HepG2 (cell line): ENCODE results near the gene TOP2A. TPM values are rescaled to one million over a fixed set of nuclear protein-coding genes. Genes with fewer than 3 reads are reported as not detected.

Experiments
- FUBP1 ChIP-seq: sonication (generic); formaldehyde crosslinking; IDR thresholded peaks from 2 replicates; pipeline ENCODE4 v1.5.1; 2020; ENCODE audit warnings: missing genetic modification reagents, mild to moderate bottlenecking, borderline replicate concordance
- HMGXB4 ChIP-seq, 2 experiments: sonication (generic) in 1 of 2; formaldehyde crosslinking in 1 of 2; IDR thresholded peaks; 2 replicates each; pipeline versions ENCODE4 v1.4.0 to v1.6.1; 2018 to 2020; ENCODE audit warnings: missing genetic modification reagents in 2 of 2, borderline replicate concordance in 1 of 2, low read depth in 1 of 2, mild to moderate bottlenecking in 1 of 2, missing biosample characterization in 1 of 2
- IRX3 ChIP-seq: sonication (generic); formaldehyde crosslinking; IDR thresholded peaks from 2 replicates; pipeline ENCODE4 v1.8.1; 2023; ENCODE audit warnings: mild to moderate bottlenecking, low read depth, missing genetic modification reagents, borderline replicate concordance
- KLF16 ChIP-seq, 2 experiments: sonication (generic) in 1 of 2; formaldehyde crosslinking in 1 of 2; IDR thresholded peaks; 2 replicates each; pipeline versions ENCODE4 v1.6.1 to v1.8.0; 2016 to 2023; ENCODE audit warnings: missing genetic modification reagents in 2 of 2, missing compliant biosample characterization in 1 of 2
- MXD3 ChIP-seq: IDR thresholded peaks from 2 replicates; pipeline ENCODE4 v1.6.1; 2016; ENCODE audit warnings: mild to moderate bottlenecking, missing biosample characterization, missing genetic modification reagents
- NFATC3 ChIP-seq: sonication (generic); formaldehyde crosslinking; IDR thresholded peaks from 2 replicates; pipeline ENCODE4 v1.5.1; 2020; ENCODE audit warnings: mild to moderate bottlenecking, missing genetic modification reagents
- NR2F6 ChIP-seq, 2 experiments: IDR thresholded peaks; 2 replicates each; pipeline ENCODE4 v1.6.1; 2016; ENCODE audit warnings: antibody characterized with exemption in 1 of 2, mild to moderate bottlenecking in 1 of 2
- PLRG1 ChIP-seq: fragments of 450-650 bp; conservative IDR thresholded peaks from 2 replicates; pipeline ENCODE4 v1.6.1; 2016
- PPARG ChIP-seq: conservative IDR thresholded peaks from 2 replicates; pipeline ENCODE4 v1.6.1; 2016; ENCODE audit warnings: missing biosample characterization, missing genetic modification reagents
- RERE ChIP-seq: IDR thresholded peaks from 2 replicates; pipeline ENCODE4 v1.6.1; 2016; ENCODE audit warnings: low read depth, missing genetic modification reagents, missing compliant biosample characterization
- SIN3A ChIP-seq: IDR thresholded peaks from 2 replicates; pipeline ENCODE4 v1.6.1; 2011; ENCODE audit warnings: low read depth, mild to moderate bottlenecking, control low read depth, low read length, borderline replicate concordance
- TRIM24 ChIP-seq: sonication (generic); formaldehyde crosslinking; IDR thresholded peaks from 2 replicates; pipeline ENCODE4 v1.8.0; 2022; ENCODE audit warnings: mild to moderate bottlenecking, missing genetic modification reagents
- ZBTB25 ChIP-seq: IDR thresholded peaks from 2 replicates; pipeline ENCODE4 v1.6.1; 2018; ENCODE audit warnings: missing genetic modification reagents
- ZMYM4 ChIP-seq: sonication (generic); formaldehyde crosslinking; IDR thresholded peaks from 2 replicates; pipeline ENCODE4 v1.8.1; 2023; ENCODE audit warnings: mild to moderate bottlenecking, missing genetic modification reagents
- ZNF34 ChIP-seq: sonication (generic); formaldehyde crosslinking; IDR thresholded peaks from 2 replicates; pipeline ENCODE4 v1.4.0; 2020; ENCODE audit warnings: mild to moderate bottlenecking, missing genetic modification reagents, borderline replicate concordance
- ZNF468 ChIP-seq: sonication (generic); formaldehyde crosslinking; IDR thresholded peaks from 2 replicates; pipeline ENCODE4 v1.8.0; 2022; ENCODE audit warnings: mild to moderate bottlenecking, moderate library complexity, missing genetic modification reagents
- ZNF629 ChIP-seq: sonication (generic); formaldehyde crosslinking; conservative IDR thresholded peaks from 2 replicates; pipeline ENCODE4 v1.5.0; 2020; ENCODE audit warnings: missing genetic modification reagents
- ZNF761 ChIP-seq: sonication (generic); formaldehyde crosslinking; conservative IDR thresholded peaks from 2 replicates; pipeline ENCODE4 v1.4.0; 2020; ENCODE audit warnings: mild to moderate bottlenecking, missing genetic modification reagents
- ZNF776 ChIP-seq: sonication (generic); formaldehyde crosslinking; IDR thresholded peaks from 2 replicates; pipeline ENCODE4 v1.4.0; 2020; ENCODE audit warnings: mild to moderate bottlenecking, missing genetic modification reagents
- polyA plus RNA-seq, 8 experiments: library from polyadenylated mRNA; depleted of rRNA in 3 of 8; stranded (reverse) in 7 of 8; unstranded in 1 of 8; fragments of >200 nt; fragmentation: Illumina TruSeq in 4 of 8; extraction: Trizol in 4 of 8; gene quantifications; 2 replicates each; pipeline versions ENCODE4 v1.2.1 to v1.2.3, GENCODE V29; 2011 to 2016; ENCODE audit warnings: low read depth in 4 of 8, missing spikeins in 1 of 8, mixed read lengths in 1 of 8; ENCODE audit not compliant: insufficient read depth in 1 of 8
- total RNA-seq, 5 experiments: library from RNA; depleted of rRNA; stranded (reverse); fragments of >200 nt; fragmentation: Illumina TruSeq; extraction: Trizol; gene quantifications; 2 replicates each; pipeline ENCODE4 v1.2.3, GENCODE V29; 2016; ENCODE audit warnings: low read depth in 1 of 5

Gene TOP2A
- total and polyA plus RNA-seq, 2 of the 13 experiments (the other 11 are each of a cell fraction or from before 2014, with no cell fraction given), result 108 to 327 TPM

GRCh38 chr17:40460968-40461731, 43.5 kb upstream of the TOP2A start (continued):
- TF ChIP-seq PLRG1 (no peak), TRIM24 (CRISPR knock-in tag) (no peak), HMGXB4 (CRISPR knock-in tag; IDR thresholded peaks at IDR 0.05; ENCODE audit: borderline replicate concordance in 1 of 2, low read depth in 1 of 2) (no peak), ZNF776 (CRISPR knock-in tag) (no peak), NFATC3 (no peak), NR2F6 (IDR thresholded peaks at IDR 0.05) (no peak), NR2F6 (CRISPR knock-in tag; IDR thresholded peaks at IDR 0.05) (no peak), RERE (CRISPR knock-in tag) (no peak), FUBP1 (CRISPR knock-in tag) (no peak), ZNF34 (CRISPR knock-in tag) (no peak), KLF16 (CRISPR knock-in tag; IDR thresholded peaks at IDR 0.05) (no peak), MXD3 (no peak), PPARG (CRISPR knock-in tag) (no peak), ZNF629 (CRISPR knock-in tag) (peak; percentile 94), ZMYM4 (CRISPR knock-in tag) (no peak), ZNF468 (CRISPR knock-in tag) (no peak), ZBTB25 (no peak), IRX3 (no peak), ZNF761 (CRISPR knock-in tag) (no peak), SIN3A (no peak)
